COLO668 (cell line): ENCODE measurements around the gene SPTA1.

Experiments
- DNase-seq: peaks from one replicate; lab custom pipeline; 2025; ENCODE audit not compliant: unreplicated experiment; lab: John Stamatoyannopoulos, UW

The SPTA1 gene

GRCh38 chr1:158687037-158687436, 522 bp upstream of the SPTA1 start:
- DNase-seq: no peak

- DNase-seq: no peak
Observed at GRCh38 chr1:158685085-158685484, 1.4 kb downstream of the SPTA1 start.

GRCh38 chr1:158681606-158682005, 4.9 kb downstream of the SPTA1 start:
- DNase-seq: no peak

DNA sequence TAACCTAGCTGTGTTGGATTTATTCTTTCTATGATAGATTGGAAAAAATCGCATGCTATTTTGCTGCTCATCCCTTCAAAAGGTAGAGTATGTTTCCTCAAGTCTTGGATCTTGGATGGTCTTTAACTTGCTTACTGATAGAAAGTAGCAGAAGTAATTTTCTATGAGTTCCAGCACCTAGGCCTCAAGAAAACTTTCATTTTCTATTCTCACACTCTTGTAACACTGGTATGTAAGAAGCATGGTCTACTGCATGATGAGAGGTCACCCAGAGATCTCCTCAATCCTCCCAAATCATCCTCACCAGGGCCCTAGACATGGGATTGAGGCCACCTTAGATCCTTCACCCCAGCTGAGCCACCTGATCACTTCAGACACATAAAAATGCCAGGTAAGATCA, 7.2 kb downstream of the SPTA1 start:
- no peak for DNase-seq

DNA sequence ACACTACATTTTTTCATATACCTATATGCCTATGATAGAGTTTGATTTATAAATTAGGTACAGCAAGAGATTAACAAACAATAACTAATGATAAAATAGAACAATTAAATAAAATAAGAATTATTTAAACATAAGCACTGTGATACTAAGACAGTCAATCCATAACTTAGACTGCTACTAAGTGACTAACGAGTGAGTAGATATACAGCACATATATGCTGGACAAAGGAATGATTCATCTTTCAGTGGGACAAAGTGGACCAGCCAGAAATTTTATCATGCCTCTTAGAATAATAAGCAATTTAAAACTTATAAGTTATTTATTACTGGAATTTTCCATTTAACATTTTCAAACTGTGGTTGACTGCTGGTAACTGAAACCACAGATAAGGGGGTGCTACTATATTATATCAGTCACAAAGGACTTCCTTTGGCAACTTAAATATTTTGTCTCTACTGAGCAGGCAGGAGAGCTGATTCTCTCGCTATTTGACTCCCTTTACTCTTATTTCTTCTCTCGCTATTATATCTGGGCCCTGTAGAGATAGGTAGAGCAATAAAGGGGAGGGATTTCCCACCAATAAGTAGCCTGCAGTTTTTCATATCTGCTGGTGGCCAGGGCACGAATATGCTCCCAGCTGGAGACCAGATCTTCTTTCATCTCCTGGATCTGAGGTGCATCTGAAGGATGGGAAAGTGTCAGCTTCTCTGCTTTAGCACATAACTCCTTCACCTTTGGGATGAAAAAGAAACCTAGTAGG, 10.8 kb downstream of the SPTA1 start:
- DNase-seq: no peak

GRCh38 chr1:158674302-158674701, 12.2 kb downstream of the SPTA1 start:
- no peak for DNase-seq

DNA sequence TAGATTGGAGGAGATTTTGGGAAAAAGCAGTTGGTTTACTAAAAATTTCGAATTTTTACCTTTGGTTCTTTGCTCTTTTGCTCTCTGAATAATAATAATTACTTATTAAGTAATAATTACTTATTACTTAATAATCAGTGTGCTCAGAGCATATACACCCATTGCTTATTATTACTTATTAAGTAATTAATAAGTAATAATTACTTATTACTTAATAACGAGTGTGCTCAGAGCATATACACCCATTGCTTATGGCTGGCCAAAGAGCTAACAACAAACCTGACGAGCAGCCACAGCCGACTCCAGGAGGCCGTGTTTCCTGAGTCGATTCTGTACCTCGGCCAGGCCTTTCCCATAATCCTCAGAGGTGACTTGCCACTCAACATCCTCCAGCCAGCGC, 20.5 kb downstream of the SPTA1 start:
- no peak for DNase-seq

DNA sequence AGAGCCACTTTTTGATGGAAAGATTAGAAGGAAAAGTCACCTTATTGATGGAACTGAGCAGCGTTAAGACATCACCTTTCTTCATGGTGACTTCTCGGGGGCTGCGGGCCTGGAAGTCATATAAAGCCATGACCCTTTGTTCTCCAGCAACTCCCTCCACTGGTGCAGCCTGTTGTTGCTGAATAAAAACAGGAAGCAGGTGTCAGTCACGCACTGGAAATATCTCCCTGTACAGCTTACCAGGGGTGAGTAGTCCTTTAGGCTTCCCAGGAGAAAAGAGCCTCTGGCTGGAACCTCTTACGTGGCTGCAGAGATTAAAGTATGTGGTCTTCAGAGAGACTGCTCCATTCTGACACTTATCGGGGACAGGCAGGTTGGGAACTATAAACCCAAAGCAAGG, 31.9 kb downstream of the SPTA1 start:
- DNase-seq: no peak

- DNase-seq: no peak
Observed at GRCh38 chr1:158654086-158654485, 32.4 kb downstream of the SPTA1 start.

DNA sequence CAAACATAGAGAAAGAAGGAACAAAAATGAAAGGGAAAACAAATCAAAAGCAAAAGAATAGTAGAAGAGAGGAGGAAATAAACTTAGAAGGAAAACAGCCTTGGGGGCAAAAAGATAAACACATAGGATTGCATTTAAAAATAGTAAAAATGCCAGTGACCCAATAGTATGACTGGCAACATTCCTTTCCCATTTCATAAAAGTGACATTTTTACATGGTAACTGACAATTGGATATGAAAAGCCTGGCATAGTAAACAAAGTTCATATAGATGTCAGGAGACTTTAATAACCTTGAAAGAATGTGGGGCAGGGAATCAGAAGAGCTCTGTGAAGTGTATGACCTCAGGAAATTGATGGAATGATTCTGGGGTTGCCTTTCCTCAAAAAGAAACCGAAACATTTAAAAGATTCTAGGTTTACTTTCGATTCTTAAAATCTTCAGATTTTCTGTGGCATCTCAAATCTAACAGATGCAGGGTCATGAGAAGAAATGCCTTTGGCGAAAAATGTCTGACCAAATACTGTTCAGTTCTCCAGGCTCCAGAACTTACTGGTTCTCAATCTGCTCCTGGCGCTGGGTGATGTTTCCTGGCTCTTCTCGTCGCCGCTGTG, 33.7 kb downstream of the SPTA1 start:
- no peak for DNase-seq

DNA sequence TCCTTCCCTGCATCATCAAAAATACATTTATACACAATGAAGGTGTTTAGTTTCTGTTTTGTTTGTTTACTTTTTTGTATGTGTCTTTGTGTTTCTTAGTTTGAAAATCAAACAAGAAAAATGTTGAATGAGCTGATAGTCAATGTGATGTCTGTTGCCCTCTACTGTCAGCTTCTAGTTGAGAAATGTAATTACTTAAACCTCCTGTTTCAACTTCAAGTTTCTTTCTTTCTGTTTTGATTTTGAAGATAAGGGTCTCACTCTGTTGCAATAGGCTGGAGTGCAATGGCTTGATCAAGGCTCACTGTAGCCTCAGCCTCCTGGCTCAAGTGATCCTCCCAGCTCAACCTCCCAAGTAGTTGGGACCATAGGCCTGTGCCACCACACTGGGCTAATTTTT, 37.5 kb downstream of the SPTA1 start:
- no peak for DNase-seq

GRCh38 chr1:158646465-158646864, 40.0 kb downstream of the SPTA1 start:
- no peak for DNase-seq

GRCh38 chr1:158644449-158644848, 42.1 kb downstream of the SPTA1 start:
- no peak for DNase-seq

- no peak for DNase-seq
Observed at GRCh38 chr1:158638904-158639303, 47.6 kb downstream of the SPTA1 start.

- DNase-seq: no peak
Observed at GRCh38 chr1:158638146-158638545, 48.4 kb downstream of the SPTA1 start.

- no peak for DNase-seq
Observed at GRCh38 chr1:158613764-158614163, 72.8 kb downstream of the SPTA1 start.

DNA sequence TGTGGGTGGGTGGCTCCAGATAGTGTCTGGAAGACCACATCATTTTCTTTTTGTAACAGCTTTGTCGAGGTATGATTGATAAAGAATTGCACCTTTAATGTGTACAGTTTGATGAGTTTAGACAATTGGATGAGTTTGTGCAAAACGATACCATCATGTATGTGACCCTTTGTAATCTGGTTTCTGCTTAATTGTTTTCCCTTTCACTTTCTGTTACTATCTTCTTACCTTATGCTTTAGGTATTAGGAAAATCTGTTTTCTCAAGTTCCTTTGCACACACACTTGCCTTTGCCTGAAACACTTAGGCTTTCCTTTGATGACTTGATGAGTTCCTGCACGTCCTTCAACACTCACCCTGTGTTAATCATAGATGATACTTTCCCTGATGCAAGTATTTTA, 74.6 kb downstream of the SPTA1 start:
- no peak for DNase-seq

- no peak for DNase-seq
Observed at GRCh38 chr1:158607296-158607695, 79.2 kb downstream of the SPTA1 start.

GRCh38 chr1:158604968-158605367, 81.5 kb downstream of the SPTA1 start, which contains the start of gene OR10Z1:
Gene OR10Z1, plus strand, starts transcription at chr1:158605268. Its CDS starts 1,171 bp downstream, at chr1:158606439.
- DNase-seq: no peak

GRCh38 chr1:158600735-158601134, 85.8 kb downstream of the SPTA1 start:
- no peak for DNase-seq

DNA sequence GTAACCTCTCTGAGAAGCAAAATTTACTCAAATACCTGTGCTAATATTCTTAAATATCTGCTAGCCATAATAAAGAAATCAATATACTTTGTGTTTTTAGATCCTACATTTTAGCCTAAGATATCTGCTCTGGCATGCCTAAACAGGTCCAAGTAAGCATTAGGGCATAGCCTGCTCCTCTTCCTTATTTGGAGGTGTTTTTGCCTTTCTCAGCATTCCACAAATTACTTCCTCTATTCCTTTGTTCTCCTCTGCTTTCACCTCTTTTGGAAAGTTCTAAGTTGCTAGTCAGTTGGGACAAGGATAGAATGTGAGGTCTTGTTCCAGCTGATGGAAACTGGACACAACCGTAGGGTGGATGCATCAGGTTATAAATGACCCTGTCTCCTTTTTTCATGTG, 99.6 kb downstream of the SPTA1 start:
- DNase-seq: no peak

DNA sequence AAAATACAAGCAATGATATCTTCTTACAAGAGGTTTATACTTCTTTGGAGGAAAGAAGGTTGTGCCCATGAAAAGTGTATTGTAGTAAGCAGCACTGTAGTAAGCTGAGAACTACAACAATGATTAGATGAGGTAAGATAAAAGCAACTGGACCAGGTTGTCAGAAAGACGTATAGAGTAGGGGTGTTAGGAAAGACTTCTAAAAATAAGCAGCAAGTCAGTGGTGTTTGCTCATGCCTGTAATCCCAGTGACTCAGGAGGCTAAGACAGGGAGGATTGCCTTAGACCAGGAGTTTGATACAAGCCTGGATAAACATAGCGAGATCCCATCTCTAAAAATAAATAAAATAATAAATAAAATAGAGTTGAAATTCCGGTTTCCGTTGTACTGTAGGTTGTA, 102.6 kb downstream of the SPTA1 start:
- no peak for DNase-seq

DNA sequence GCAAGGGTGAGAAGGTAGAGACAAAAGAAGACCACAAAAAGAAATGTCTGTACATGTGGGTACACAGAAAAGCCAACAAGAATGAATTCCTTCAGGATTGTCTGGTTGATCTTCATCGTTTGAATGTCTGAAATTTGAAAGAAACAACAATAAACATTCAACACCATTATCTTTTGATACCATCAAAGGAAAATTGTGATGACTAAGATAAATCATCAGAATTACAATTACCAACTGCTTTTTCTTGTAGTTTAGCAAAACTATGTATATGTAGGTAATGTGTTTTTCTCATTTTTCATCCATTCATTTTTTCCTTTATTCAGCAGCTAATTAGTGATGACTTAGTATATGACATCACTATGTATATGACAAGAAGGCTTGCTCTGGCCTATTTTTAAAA, 106.8 kb downstream of the SPTA1 start, which contains the start of gene OR10X1:
Gene OR10X1 (minus strand): TSS at position 167 of the 400 bp plus-strand sequence. CDS start 0 bp downstream, at position 167.
- no peak for DNase-seq
